MV-4-11 (cell line): ENCODE results near the gene BEST4.
"Not testable (repeated sequence)": the region's sequence is repeated elsewhere in the genome, so short reads cannot be mapped to it uniquely, and the experiment has no call there.

ENCODE experiments used
- DNase-seq: peaks from one replicate; lab custom pipeline; 2025; lab: John Stamatoyannopoulos, UW

BEST4 gene

GRCh38 chr1:44819608-44820327 lies 31.8 kb upstream of the BEST4 start:
- DNase-seq: peak; percentile 99

DNA sequence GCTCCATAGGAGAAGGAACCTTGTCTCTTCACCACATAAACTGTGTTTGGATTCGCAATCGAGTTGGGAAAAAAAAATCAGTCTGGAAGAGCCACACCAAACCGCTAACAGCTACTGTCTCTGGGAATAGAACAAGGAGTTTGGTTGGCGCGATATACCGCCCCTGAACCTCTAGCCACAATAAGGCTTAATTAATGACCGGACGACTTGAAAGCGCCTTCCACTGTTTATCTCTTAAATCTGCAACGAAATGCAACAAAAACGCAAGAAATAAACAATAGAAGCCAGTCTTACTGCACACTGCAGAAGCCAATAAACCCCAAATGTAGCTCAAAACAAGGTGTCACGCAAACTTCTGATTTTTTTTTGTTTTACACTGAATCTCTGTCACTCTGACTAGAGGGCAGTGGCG lies 31.2 kb upstream of the BEST4 start:
- DNase-seq: no peak

GRCh38 chr1:44817771-44818495 lies 30.0 kb upstream of the BEST4 start:
- no peak for DNase-seq

DNA sequence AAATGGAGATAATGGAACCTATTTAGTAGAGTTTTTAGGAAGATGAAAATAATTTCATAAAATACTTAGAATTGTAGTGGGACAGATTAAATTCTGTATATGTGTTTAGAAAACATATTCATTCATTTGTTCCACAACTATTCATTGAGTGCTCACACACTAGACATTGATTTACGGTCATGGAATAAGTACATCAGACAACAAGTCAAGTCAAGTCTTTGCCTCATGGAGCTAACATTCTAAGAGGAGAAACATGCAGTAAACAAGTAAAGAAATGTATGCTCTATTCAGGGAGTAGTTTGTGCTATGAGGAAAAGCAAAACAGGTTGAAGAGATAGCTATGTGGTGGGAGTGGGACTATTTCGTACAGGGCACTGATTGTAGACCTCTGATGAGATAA lies 29.3 kb upstream of the BEST4 start:
- no peak for DNase-seq

DNA sequence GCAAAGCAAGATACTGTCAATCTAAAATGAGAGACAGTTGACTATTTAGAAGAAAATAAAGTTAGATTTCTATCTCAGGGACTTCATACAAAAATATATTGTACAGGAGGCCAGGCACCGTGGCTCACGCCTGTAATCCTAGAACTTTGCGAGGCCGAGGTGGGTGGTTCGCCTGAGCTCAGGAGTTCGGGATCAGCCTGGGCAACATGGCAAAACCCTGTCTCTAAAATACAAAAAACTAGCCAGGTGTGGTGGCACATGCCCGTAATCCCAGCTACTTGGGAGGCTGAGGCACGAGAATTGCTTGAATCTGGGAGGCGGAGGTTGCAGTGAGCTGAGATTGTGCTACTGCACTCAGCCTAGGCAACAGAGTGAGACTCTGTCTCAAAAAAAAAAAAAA lies 28.0 kb upstream of the BEST4 start:
- DNase-seq: not testable (repeated sequence)

- no peak for DNase-seq
These were observed 25.0 kb upstream of the BEST4 start for GRCh38 chr1:44812822-44813543.

DNA sequence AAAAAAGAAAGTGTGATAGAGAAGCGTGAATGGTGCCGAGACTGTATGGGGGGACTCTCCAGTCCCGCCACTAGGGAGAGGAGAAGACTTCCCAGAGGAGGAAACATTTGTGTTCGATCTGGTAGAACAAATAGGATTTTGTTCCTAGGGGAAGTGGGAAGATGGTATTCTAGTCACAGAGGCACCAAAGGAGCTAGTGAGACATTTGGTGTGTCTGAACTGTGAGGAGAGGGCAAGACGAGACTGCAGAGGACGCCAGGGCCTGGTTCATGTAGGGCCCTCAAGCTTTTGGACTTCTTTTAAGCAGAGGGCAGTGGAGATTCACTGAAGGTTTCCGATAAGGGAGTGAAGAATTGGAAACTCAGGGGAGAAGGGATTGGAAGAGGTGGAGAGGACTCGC lies 23.3 kb upstream of the BEST4 start:
- DNase-seq: no peak

DNA sequence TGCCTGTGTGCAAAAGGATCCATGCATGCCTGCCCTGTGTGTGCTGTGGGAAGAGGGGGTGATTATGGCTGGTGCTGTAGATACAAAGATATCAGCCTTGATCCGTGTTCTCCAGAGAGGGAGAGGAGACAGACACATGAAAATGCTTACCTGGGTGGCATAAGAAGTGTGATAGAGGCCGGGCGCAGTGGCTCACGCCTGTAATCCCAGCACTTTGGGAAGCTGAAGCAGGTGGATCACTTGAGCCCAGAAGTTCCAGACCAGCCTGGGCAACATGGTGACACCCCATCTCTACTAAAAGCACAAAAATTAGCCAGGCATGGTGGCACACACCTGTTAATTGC lies 22.8 kb upstream of the BEST4 start:
- DNase-seq: not testable (repeated sequence)

DNA sequence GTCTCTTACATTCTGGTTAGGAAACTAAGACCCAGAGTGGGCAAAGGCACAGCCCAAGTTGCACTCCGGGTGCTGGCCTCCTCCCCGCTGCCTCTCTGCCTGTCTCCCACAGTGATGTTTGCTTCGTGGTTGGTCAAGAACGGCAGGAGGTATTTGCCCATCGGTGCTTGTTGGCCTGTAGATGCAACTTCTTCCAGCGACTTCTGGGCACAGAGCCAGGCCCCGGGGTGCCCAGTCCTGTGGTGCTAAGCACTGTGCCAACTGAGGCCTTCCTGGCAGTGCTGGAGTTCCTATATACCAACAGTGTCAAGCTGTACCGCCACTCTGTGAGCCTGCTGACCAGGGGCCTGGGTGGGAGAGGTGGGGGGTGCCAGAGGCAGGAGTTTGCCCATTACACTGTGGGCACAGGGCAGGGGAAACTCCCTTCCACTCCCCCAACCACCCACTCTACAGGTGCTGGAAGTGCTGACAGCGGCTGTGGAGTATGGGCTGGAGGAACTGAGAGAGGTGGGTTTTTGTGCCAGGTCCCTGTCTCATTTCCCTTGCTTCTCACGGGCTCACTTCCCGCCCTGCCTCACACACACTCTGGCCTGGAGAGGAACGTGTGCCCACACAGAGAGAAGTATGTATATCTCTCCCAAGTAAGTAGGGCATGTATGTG lies 22.3 kb upstream of the BEST4 start:
- no peak for DNase-seq

DNA sequence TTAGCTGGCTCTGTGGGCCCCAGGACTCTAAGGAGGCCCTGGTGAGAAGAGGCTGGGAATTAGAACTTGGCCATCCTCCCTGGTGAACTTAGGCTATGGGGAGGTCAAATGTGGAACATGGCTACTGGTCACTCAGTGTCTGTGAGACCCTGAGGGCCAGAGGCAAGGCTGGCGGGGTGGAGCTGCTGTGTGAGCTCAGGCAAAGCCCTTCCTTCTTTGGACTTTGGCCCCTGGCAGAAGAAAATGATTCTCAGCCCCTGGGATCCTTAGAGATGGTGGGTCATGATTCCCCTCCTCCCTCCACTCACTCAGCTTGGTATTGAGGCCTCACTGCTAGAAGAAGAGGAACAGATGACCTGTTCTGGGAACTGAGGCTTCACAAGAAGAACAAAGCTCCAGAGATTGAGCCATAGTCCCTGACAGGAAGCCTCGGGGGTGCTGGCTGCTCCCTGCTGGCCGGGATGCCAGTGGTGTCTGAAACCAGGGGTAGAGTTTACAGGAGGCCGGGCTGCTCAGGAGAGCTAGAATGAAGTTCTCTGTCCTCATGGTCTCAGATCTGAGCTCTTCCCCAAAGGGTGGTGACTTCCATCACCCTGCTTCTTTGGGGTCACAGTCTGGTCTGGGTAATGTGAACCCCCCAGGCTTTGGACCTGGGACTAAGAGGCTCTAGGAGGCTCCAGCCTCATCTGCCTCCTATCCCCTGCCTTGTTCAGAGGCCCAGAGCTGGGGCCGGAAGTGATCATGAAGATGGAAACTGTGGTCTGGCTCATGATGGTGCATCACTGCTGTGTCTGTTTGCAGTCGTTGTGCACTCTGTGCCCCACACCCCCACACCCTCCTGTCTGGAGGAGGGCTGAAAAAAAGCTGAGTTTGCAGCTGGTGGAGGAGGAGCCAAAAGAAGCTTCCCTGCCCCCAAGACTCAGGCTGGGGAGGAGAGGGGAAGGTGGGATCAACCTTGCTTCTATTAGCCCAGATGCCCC lies 21.3 kb upstream of the BEST4 start:
- peak; percentile 89 for DNase-seq

- DNase-seq: peak; percentile 32
These were observed 20.3 kb upstream of the BEST4 start, which contains the start of gene BTBD19 for GRCh38 chr1:44808063-44808937. BTBD19 (plus strand) TSS chr1:44808523; CDS start chr1:44808821, 298 bp downstream.

DNA sequence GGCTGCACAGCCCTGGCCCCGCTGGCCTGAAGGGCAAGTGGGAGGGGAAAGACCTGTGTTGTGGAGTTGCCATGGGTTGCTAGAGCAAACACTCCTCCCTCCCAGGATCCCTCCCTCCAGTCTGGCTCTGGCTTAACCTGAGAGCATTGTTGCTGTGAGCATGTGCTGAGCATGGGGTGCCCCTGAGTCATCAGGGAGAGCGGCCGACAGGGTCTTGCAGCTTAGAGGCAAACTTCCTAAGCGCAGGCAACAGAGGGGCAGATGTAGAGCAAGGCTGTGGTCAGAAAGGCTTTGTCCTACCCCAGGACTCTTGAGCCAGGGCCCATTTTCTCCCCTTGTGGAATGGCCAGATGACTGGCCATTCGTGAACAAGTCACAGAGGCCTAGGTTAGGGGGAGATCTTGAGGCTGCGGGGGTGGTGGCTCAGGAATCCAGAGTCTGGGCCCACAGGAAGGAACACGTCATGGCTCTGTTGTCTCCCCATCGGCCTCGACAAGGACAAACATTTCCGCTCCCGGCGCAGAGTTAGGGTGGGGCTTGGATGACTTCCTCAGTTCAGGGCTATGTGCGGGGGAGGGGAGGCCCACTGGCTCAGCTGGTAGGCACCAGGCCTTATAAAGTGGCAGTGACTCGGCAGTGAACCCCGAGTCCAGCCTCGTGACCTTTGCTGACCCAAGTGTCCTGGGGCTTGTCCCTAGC lies 19.5 kb upstream of the BEST4 start:
- DNase-seq: peak; percentile 96

- DNase-seq: no peak
These were observed 18.9 kb upstream of the BEST4 start, which contains the start of gene DYNLT4 for GRCh38 chr1:44806704-44807363. DYNLT4 (minus strand) TSS chr1:44807351; CDS start chr1:44806668, 683 bp downstream.

GRCh38 chr1:44806025-44806703 lies 18.2 kb upstream of the BEST4 start:
- DNase-seq: no peak

DNA sequence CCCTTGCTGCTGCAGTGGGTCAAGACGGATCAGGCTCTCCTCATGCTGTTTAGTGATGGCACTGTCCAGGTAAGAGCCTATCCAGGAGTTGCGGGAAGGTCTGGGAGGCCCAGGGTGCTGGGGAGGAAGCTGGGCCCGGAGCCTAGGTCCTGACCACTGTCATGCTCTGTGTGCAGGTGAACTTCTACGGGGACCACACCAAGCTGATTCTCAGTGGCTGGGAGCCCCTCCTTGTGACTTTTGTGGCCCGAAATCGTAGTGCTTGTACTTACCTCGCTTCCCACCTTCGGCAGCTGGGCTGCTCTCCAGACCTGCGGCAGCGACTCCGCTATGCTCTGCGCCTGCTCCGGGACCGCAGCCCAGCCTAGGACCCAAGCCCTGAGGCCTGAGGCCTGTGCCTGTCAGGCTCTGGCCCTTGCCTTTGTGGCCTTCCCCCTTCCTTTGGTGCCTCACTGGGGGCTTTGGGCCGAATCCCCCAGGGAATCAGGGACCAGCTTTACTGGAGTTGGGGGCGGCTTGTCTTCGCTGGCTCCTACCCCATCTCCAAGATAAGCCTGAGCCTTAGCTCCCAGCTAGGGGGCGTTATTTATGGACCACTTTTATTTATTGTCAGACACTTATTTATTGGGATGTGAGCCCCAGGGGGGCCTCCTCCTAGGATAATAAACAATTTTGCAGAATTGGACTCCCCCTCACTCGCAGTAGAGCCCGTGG lies 17.5 kb upstream of the BEST4 start:
- DNase-seq: no peak

- DNase-seq: no peak
These were observed 15.5 kb upstream of the BEST4 start for GRCh38 chr1:44803312-44804095.

- no peak for DNase-seq
These were observed 15.0 kb upstream of the BEST4 start for GRCh38 chr1:44803062-44803311.
